ENCODE data around the gene PHOSPHO1. TPM values are rescaled to one million over a fixed set of nuclear protein-coding genes. Genes with fewer than 3 reads are reported as not detected.

The PHOSPHO1 gene
- total RNA-seq, 2 experiments from 2014 or later = not detected

DNA sequence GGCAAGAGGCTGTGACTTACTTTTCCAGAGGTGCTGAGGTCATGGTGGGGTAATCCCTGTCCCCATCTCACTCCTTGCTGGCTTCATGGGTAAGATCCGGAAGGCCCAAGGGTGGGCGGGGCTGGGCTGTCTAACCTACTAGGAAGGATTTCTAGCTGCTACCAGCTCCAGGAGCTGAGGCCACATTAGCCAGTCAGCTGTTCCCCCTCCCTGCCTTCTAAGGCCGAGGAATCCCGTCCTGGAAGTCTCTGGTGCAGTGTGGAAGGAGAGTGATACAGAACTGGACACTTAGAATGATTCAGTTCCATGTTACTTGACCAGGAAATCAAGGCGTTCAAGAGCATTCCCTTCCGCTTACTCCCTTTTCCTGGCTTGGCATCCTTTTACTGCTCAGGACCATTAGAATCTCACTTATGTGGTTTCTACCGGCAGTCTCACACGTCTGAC is 29.1 kb downstream of the PHOSPHO1 start:
- peaks cover 1% of the 10 kb centered on the region for H3K36me3 Mint-ChIP-seq (ENCODE audit: low read depth)
- H3K27ac Mint-ChIP-seq = no peak overlapping the region
- DNase-seq (no peak), ATAC-seq (no peak)
- H3K27me3 Mint-ChIP-seq = no peaks in the 10 kb centered on the region
- POLR2A ChIA-PET = interaction anchor here (1.1 to 6.7 kb wide), 3 partner anchors 9 to 26 kb away, joined by 3 to 33 read pairs (median 30); partner anchors contain the start of genes ABI3 and GNGT2
- H3K4me1 Mint-ChIP-seq (ENCODE audit: low read depth) = no peaks in the 10 kb centered on the region
- TF ChIP-seq, protein P1, sequence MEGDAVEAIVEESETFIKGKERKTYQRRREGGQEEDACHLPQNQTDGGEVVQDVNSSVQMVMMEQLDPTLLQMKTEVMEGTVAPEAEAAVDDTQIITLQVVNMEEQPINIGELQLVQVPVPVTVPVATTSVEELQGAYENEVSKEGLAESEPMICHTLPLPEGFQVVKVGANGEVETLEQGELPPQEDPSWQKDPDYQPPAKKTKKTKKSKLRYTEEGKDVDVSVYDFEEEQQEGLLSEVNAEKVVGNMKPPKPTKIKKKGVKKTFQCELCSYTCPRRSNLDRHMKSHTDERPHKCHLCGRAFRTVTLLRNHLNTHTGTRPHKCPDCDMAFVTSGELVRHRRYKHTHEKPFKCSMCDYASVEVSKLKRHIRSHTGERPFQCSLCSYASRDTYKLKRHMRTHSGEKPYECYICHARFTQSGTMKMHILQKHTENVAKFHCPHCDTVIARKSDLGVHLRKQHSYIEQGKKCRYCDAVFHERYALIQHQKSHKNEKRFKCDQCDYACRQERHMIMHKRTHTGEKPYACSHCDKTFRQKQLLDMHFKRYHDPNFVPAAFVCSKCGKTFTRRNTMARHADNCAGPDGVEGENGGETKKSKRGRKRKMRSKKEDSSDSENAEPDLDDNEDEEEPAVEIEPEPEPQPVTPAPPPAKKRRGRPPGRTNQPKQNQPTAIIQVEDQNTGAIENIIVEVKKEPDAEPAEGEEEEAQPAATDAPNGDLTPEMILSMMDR (IDR thresholded peaks at IDR 0.05) = no peak
- intact Hi-C loops (cut with micrococcal nuclease) = no loop called here
- H3K4me3 Mint-ChIP-seq = no peak overlapping the region
- H3K9me3 Mint-ChIP-seq = no peaks in the 10 kb centered on the region
- CTCF ChIA-PET = interaction anchor here (1.0 to 14.8 kb wide), 3 partner anchors 9 to 26 kb away, joined by 3 to 126 read pairs (median 3); no protein-coding TSS in a partner anchor

DNA sequence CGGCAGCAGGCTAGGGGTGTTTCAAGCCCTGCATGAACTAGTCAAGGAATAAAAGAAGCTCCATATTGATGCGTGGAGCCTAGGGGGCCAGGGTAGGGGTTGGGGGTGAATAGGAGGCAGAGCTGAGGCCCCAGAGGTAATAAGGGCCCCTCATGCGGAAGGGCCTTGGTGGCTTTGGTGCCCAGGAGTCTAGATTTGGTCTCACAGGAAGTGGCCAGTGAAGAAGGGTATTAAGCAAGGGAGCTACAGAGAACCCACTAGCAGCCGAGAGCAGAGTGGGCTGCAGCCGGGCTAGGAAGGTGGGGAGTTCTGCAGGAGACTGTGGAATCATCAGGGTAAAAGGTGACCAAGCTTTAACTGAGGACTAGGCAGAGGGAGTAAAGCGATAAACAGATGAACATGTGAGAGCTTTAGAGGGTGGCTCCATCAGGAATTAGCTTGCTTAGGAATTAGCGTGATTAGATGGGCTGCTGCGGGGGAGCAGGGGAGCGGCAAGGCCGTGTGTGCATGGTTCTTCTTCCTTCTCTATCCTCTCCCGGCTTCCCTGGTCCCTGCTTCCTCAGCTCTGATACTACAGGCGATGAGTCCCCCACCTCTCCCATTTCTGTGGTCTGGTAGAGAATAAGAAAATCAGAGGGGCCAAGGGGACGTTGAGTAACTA is 30.0 kb downstream of the PHOSPHO1 start:
- intact Hi-C loops (cut with micrococcal nuclease) = no loop called here
- CTCF ChIA-PET = interaction anchor here (0.9 to 14.8 kb wide), 9 partner anchors 8 to 207 kb away, joined by 3 to 126 read pairs (median 4); partner anchors contain the start of genes ABI3 and GNGT2
- ATAC-seq = no peak
- Mint-ChIP-seq H3K27me3 (no peaks in the 10 kb centered on the region), H3K4me3 (no peak overlapping the region), H3K36me3 (ENCODE audit: low read depth) (peaks cover 1% of the 10 kb centered on the region), H3K9me3 (no peaks in the 10 kb centered on the region), H3K27ac (no peak overlapping the region), H3K4me1 (ENCODE audit: low read depth) (peaks cover 5% of the 10 kb centered on the region)
- TF ChIP-seq, protein P1 (IDR thresholded peaks at IDR 0.05) = no peak
- POLR2A ChIA-PET = interaction anchor here (0.7 to 6.7 kb wide), 5 partner anchors 9 to 27 kb away, joined by 3 to 33 read pairs (median 6); partner anchors contain the start of genes ABI3 and GNGT2
- no peak for DNase-seq

DNA sequence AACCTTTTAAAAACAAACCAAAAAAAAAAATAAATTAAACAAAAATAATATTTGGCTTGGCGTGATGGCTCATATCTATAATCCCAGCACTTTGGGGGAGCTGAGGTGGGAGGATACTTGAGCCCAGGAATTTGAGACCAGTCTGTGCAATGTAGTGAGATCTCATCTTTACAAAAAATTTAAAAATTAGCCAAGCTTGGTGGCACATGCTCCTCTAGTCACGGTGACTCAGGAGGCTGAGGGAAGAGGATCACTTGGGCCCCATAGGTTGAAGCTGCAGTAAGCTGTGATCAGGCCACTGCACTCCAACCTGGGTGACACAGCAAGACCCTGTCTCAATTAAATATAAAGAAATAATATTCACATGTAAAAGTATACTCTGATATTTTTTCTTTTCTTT is 32.4 kb downstream of the PHOSPHO1 start:
- TF ChIP-seq, protein P1 (IDR thresholded peaks at IDR 0.05) = no peak
- DNase-seq (no peak), ATAC-seq (no peak)
- Mint-ChIP-seq H3K4me3 (no peak overlapping the region), H3K27ac (no peak overlapping the region), H3K27me3 (no peaks in the 10 kb centered on the region), H3K9me3 (no peaks in the 10 kb centered on the region), H3K4me1 (ENCODE audit: low read depth) (peaks cover 22% of the 10 kb centered on the region), H3K36me3 (ENCODE audit: low read depth) (peaks cover 1% of the 10 kb centered on the region)
- CTCF ChIA-PET = interaction anchor here (0.7 to 14.8 kb wide), 7 partner anchors 11 to 896 kb away, joined by 3 to 126 read pairs (median 5); no protein-coding TSS in a partner anchor
- intact Hi-C loops (cut with micrococcal nuclease) = no loop called here
- POLR2A ChIA-PET = interaction anchor here (2.3 to 6.7 kb wide), 3 partner anchors 12 to 26 kb away, joined by 8 to 33 read pairs (median 30); partner anchors contain the start of genes ABI3 and GNGT2

DNA sequence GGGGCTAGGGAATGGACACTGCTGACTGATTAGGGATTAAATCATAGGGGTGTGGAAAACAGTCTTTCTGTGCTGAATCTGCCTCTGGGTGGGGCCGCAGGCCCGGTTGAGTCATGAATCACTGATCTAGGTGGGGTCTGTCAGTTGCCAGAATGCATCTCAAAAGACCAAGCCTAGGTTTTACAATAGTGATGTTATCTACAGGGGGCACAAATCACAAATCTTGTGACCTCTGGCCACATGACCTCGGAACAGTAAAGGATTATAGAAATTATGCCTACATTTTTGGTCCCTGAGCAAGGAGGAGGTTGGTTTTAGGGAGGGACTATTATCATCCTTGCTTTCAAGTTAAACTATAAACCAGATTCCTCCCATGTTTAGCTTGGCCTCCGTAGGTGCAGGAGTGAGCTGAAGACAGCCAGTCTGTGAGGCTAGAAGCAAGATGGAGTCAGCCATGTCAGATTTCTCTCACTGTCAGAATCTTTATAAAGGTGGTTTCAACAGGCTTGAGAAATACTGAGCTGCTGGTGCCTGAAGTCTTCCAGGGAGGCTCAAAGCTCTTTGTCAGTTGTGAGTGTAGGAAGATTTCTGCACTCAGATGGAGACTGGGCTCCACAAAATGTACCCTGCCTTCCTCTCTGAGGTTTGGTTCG is 33.1 kb downstream of the PHOSPHO1 start:
- H3K9me3 Mint-ChIP-seq = no peaks in the 10 kb centered on the region
- DNase-seq = no peak
- no peak overlapping the region for H3K27ac Mint-ChIP-seq
- ATAC-seq = no peak
- ChIA-PET POLR2A (interaction anchor here (2.3 to 6.7 kb wide), 3 partner anchors 13 to 26 kb away, joined by 8 to 33 read pairs (median 30); partner anchors contain the start of genes ABI3 and GNGT2), CTCF (interaction anchor here (0.7 to 14.8 kb wide), 5 partner anchors 12 to 896 kb away, joined by 3 to 126 read pairs (median 6); no protein-coding TSS in a partner anchor)
- no peak overlapping the region for H3K4me3 Mint-ChIP-seq
- no peaks in the 10 kb centered on the region for H3K27me3 Mint-ChIP-seq
- peaks cover 25% of the 10 kb centered on the region for H3K4me1 Mint-ChIP-seq (ENCODE audit: low read depth)
- TF ChIP-seq, protein P1 (IDR thresholded peaks at IDR 0.05) = no peak
- H3K36me3 Mint-ChIP-seq (ENCODE audit: low read depth) = peaks cover 3% of the 10 kb centered on the region
- intact Hi-C loops (cut with micrococcal nuclease) = no loop called here
